Endothelial cell of umbilical vein (primary cell): ENCODE data around the gene SMAD5.

Source experiments
- EZH2 ChIP-seq: IDR thresholded peaks from 2 replicates; pipeline ENCODE4 v1.6.1; 2012; ENCODE audit warnings: borderline replicate concordance, low read depth, mild to moderate bottlenecking, moderate library complexity, low read length, inconsistent platforms; ENCODE audit not compliant: severe bottlenecking
- FOS ChIP-seq: IDR thresholded peaks from 2 replicates; pipeline ENCODE4 v1.6.1; 2011; ENCODE audit warnings: mild to moderate bottlenecking, low read length, moderate library complexity, borderline replicate concordance; ENCODE audit not compliant: insufficient read depth
- GATA2 ChIP-seq: IDR thresholded peaks from 2 replicates; pipeline ENCODE4 v1.7.0; 2011; ENCODE audit warnings: low read depth, mild to moderate bottlenecking, moderate library complexity, mixed read lengths, low read length; ENCODE audit not compliant: insufficient read length, insufficient read depth
- JUN ChIP-seq: IDR thresholded peaks from 2 replicates; pipeline ENCODE4 v1.6.1; 2011; ENCODE audit warnings: borderline replicate concordance, low read depth; ENCODE audit not compliant: insufficient read length, insufficient read depth
- MYC ChIP-seq: IDR thresholded peaks from one replicate; pipeline ENCODE4 v1.6.1; 2011; ENCODE audit warnings: mild to moderate bottlenecking, low read depth, low read length
- POLR2A ChIP-seq: IDR thresholded peaks from 2 replicates; pipeline ENCODE4 v1.6.1; 2012; ENCODE audit warnings: low read depth, mild to moderate bottlenecking, control low read depth, low read length
- POLR2AphosphoS5 ChIP-seq: IDR thresholded peaks from 2 replicates; pipeline ENCODE4 v1.6.1; 2012; ENCODE audit warnings: low read depth, mild to moderate bottlenecking, control low read depth, low read length, moderate library complexity; ENCODE audit not compliant: insufficient read depth
- TF ChIP-seq, protein P1 (sequence below), 2 donors: IDR thresholded peaks; 1 replicate in 1 of 2; 2 replicates in 1 of 2; pipeline ENCODE4 v1.5.1; 2011; ENCODE audit warnings: low read length in 2 of 2, mild to moderate bottlenecking in 2 of 2, moderate library complexity in 2 of 2, control low read depth in 1 of 2, inconsistent platforms in 1 of 2, low read depth in 1 of 2; ENCODE audit not compliant: insufficient read depth in 1 of 2; ENCODE audit errors: extremely low read depth in 1 of 2
- TF ChIP-seq, protein P2 (sequence below): IDR thresholded peaks from 2 replicates; pipeline ENCODE4 v1.6.1; 2011; ENCODE audit not compliant: insufficient read depth, insufficient read length

DNA sequence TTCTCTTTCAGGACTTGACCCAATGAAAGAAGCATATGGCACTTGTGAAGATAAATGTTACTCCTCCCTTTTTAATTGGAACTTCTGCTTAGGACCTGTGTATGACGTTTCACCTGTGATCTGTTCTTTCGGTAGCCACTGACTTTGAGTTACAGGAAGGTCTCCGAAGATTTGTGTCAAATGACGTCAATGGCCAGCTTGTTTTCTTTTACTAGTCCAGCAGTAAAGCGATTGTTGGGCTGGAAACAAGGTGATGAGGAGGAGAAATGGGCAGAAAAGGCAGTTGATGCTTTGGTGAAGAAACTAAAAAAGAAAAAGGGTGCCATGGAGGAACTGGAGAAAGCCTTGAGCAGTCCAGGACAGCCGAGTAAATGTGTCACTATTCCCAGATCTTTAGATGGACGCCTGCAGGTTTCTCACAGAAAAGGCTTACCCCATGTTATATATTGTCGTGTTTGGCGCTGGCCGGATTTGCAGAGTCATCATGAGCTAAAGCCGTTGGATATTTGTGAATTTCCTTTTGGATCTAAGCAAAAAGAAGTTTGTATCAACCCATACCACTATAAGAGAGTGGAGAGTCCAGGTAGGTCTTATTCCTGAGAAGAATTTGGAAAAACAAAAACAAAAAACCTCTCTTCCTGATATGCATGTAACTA is 21.1 kb downstream of the SMAD5 start:
- TF ChIP-seq POLR2A (no peak), JUN (no peak), POLR2AphosphoS5 (no peak), EZH2 (no peak), MYC (no peak), FOS (no peak), GATA2 (no peak)
- TF ChIP-seq, protein P1, sequence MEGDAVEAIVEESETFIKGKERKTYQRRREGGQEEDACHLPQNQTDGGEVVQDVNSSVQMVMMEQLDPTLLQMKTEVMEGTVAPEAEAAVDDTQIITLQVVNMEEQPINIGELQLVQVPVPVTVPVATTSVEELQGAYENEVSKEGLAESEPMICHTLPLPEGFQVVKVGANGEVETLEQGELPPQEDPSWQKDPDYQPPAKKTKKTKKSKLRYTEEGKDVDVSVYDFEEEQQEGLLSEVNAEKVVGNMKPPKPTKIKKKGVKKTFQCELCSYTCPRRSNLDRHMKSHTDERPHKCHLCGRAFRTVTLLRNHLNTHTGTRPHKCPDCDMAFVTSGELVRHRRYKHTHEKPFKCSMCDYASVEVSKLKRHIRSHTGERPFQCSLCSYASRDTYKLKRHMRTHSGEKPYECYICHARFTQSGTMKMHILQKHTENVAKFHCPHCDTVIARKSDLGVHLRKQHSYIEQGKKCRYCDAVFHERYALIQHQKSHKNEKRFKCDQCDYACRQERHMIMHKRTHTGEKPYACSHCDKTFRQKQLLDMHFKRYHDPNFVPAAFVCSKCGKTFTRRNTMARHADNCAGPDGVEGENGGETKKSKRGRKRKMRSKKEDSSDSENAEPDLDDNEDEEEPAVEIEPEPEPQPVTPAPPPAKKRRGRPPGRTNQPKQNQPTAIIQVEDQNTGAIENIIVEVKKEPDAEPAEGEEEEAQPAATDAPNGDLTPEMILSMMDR (IDR thresholded peaks at IDR 0.05; ENCODE audit: extremely low read depth in 1 of 2, insufficient read depth in 1 of 2, low read depth in 1 of 2, low read length in 2 of 2) = no peak
- TF ChIP-seq, protein P2, sequence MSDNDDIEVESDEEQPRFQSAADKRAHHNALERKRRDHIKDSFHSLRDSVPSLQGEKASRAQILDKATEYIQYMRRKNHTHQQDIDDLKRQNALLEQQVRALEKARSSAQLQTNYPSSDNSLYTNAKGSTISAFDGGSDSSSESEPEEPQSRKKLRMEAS = no peak
